HL-60 (cell line): ENCODE results near the gene FLOT1.
A peak's percentile ranks its signal among the peaks of the same experiment; 100 is the strongest.

Experiments
- DNase-seq, 2 experiments: peaks; one replicate each; pipeline ENCODE4 v3.0.0-alpha.2; 2010 to 2020; ENCODE audit warnings: low read depth in 1 of 2, low spot score in 1 of 2
- H3K27ac ChIP-seq: fragments of 250-450 bp; sonication (Bioruptor Pico); replicated peaks from 2 replicates; pipeline ENCODE4 v1.5.1; 2020; ENCODE audit warnings: mild to moderate bottlenecking, moderate library complexity
- H3K27me3 ChIP-seq: fragments of 250-450 bp; sonication (Bioruptor Pico); 2 replicates; pipeline ENCODE4 v1.5.1; 2021; ENCODE audit warnings: mild to moderate bottlenecking, moderate library complexity; ENCODE audit not compliant: insufficient read depth, poor library complexity, severe bottlenecking
- H3K4me3 ChIP-seq: replicated peaks from 2 replicates; pipeline ENCODE4 v1.5.1; 2011; ENCODE audit warnings: mild to moderate bottlenecking, control low read depth, low read length; ENCODE audit not compliant: insufficient read depth
- GABPA ChIP-seq: IDR thresholded peaks from 2 replicates; pipeline ENCODE4 v1.6.1; 2012; ENCODE audit warnings: low read depth
- POLR2AphosphoS5 ChIP-seq: IDR thresholded peaks from 2 replicates; pipeline ENCODE4 v1.6.1; 2012; ENCODE audit warnings: low read depth
- SPI1 ChIP-seq: IDR thresholded peaks from 2 replicates; pipeline ENCODE4 v1.6.1; 2012; ENCODE audit warnings: low read depth, mild to moderate bottlenecking, borderline replicate concordance
- TF ChIP-seq, protein P1 (sequence below): IDR thresholded peaks from 2 replicates; pipeline ENCODE4 v1.6.1; 2012; ENCODE audit warnings: low read depth; ENCODE audit not compliant: insufficient replicate concordance
- TF ChIP-seq, protein P2 (sequence below): IDR thresholded peaks from one replicate; pipeline ENCODE4 v1.5.1; 2011; ENCODE audit warnings: low read length, control low read depth, inconsistent platforms; ENCODE audit not compliant: insufficient read depth

Gene FLOT1

DNA sequence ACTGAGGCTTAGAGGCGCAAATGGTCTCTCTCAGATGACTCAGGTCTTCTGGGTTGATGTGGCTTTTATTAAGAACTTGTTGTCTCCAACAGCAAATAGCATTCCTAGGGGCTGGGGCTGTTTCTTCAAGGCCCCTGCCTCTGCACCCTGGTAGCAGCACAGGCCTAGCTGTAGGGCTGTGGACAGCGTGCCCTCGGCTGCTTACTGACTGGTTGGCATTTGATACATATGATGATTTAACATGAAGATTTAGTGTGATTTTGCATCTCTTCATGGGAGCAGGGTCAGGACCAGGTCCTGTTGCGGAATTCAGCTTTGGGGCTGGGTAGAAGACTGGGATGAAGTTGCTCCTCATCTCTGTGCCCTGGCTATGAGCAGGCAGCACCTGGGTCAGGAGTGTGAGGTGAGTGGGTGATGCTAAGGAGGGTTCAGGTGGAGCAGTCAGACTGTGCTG is 26.2 kb upstream of the FLOT1 start:
- Histone ChIP-seq H3K27me3 (no peaks in the 10 kb centered on the region), H3K27ac (peak overlapping the region; percentile 23; the same call in 1 of the 2 replicates), H3K4me3 (no peak overlapping the region)
- TF ChIP-seq, protein P1, sequence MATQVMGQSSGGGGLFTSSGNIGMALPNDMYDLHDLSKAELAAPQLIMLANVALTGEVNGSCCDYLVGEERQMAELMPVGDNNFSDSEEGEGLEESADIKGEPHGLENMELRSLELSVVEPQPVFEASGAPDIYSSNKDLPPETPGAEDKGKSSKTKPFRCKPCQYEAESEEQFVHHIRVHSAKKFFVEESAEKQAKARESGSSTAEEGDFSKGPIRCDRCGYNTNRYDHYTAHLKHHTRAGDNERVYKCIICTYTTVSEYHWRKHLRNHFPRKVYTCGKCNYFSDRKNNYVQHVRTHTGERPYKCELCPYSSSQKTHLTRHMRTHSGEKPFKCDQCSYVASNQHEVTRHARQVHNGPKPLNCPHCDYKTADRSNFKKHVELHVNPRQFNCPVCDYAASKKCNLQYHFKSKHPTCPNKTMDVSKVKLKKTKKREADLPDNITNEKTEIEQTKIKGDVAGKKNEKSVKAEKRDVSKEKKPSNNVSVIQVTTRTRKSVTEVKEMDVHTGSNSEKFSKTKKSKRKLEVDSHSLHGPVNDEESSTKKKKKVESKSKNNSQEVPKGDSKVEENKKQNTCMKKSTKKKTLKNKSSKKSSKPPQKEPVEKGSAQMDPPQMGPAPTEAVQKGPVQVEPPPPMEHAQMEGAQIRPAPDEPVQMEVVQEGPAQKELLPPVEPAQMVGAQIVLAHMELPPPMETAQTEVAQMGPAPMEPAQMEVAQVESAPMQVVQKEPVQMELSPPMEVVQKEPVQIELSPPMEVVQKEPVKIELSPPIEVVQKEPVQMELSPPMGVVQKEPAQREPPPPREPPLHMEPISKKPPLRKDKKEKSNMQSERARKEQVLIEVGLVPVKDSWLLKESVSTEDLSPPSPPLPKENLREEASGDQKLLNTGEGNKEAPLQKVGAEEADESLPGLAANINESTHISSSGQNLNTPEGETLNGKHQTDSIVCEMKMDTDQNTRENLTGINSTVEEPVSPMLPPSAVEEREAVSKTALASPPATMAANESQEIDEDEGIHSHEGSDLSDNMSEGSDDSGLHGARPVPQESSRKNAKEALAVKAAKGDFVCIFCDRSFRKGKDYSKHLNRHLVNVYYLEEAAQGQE, result no peak
- TF ChIP-seq, protein P2, sequence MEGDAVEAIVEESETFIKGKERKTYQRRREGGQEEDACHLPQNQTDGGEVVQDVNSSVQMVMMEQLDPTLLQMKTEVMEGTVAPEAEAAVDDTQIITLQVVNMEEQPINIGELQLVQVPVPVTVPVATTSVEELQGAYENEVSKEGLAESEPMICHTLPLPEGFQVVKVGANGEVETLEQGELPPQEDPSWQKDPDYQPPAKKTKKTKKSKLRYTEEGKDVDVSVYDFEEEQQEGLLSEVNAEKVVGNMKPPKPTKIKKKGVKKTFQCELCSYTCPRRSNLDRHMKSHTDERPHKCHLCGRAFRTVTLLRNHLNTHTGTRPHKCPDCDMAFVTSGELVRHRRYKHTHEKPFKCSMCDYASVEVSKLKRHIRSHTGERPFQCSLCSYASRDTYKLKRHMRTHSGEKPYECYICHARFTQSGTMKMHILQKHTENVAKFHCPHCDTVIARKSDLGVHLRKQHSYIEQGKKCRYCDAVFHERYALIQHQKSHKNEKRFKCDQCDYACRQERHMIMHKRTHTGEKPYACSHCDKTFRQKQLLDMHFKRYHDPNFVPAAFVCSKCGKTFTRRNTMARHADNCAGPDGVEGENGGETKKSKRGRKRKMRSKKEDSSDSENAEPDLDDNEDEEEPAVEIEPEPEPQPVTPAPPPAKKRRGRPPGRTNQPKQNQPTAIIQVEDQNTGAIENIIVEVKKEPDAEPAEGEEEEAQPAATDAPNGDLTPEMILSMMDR, result no peak
- TF ChIP-seq GABPA, result no peak
- no peak for TF ChIP-seq SPI1
- TF ChIP-seq POLR2AphosphoS5, result no peak
- DNase-seq, result no peak

DNA sequence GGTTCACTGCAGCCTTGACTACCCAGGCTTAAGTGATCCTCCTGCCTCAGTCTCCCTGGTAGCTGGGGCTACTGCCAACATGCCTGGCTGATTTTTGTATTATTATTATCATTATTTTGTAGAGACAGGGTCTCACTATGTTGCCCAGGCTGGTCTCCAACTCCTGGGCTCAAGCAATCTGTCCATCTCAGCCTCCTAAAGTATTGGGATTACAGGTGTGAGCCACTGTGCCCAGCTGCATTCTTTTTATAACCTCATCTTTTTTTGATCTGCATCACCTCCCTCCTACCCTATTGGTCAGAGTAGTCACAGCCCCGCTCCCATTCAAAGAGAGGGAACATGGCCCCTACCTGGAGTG is 25.4 kb upstream of the FLOT1 start:
- Histone ChIP-seq H3K4me3 (no peak overlapping the region), H3K27me3 (no peaks in the 10 kb centered on the region), H3K27ac (no peak overlapping the region)
- no peak for DNase-seq
- TF ChIP-seq GABPA, result no peak
- TF ChIP-seq, protein P1, result no peak
- TF ChIP-seq, protein P2, result no peak
- TF ChIP-seq SPI1, result no peak
- TF ChIP-seq POLR2AphosphoS5, result no peak

DNA sequence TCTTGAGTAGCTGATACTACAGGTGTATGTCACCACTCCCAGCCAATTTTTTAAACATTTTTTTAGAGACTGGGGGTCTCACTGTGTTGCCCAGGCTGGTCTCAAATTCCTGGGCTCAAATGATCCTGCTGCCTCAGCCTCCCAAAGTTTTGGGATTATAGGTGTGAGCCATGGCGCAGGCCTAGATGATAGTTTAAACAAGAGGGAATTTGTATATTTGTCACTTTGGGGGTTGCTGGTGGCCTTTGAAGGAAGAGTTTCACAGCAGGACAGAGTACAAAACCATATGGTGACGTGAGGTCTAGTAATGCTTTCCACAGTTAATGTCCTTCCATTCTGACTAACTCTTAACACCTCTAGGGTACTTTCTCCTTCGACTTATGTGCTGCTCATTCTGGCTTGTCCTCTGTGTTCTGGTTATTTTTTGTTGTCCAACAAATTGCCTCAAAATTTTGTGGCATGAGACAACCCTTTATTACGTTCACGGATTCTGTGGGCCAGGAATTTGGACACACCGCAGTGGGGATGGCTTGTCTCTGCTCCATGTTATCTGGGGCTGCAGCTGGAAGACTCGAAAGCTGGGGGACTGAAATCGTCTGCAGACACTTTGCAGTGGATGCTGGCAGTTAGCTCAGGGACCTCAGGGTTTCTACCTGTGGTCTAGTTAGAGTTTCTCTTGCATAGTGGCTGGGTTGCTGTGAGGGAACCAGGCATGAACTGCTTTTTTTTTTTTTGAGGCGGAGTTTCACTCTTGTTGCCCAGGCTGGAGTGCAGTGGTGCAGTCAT is 24.9 kb upstream of the FLOT1 start:
- H3K4me3 ChIP-seq, result no peak overlapping the region
- no peak for DNase-seq
- TF ChIP-seq GABPA (no peak), POLR2AphosphoS5 (no peak), SPI1 (no peak)
- TF ChIP-seq, protein P1, result no peak
- TF ChIP-seq, protein P2, result no peak
- no peaks in the 10 kb centered on the region for H3K27me3 ChIP-seq
- no peak overlapping the region for H3K27ac ChIP-seq
